Measurements from ENCODE around the gene TNFRSF4.
A peak's percentile ranks its signal among the peaks of the same experiment; 100 is the strongest.

The TNFRSF4 gene

DNA sequence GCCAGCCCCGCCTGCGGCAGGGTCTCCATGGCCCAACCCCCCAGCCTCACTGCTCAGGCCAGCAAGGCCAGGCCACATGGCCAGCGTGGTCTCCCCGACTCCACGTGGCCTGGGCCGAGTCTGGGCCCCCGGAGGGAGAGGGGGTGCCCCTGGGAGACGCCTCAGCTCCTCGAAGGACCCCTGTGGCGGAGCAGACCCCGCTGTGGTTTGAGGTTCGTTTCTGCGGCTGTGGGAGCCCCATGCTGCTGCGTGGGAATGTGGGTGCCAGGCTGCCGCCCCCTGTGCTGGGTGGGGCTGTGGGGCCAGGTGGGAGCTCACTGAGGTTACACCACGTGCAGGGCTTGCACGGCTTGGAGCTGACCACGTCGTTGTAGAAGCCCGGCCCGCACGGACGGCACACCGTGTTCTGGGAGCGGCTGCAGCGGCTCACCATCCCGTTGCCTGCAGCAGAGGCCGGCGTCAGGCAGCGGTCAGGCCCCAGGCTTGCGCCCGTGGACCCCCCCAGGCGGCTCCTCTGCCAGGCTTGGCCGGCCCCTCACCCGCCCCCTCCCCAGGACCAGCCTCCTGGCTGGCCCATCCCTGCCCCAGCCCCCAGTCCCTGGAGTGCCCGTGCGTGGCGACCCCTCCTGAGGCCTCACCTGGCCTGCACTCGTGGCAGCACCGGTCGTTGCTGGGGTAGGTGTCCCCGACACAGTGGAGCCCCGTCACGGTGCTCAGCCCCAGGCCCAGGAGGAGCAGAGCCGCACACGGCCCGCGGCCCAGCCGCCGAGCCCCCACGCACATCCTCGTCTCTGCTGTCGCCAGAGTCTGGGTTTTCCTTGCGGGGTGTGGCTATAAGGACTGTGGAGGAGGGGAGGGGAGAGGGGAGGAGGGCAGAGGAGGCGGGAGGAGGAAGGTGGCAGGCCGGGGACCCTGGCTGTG, at the start of gene TNFRSF4:
Gene TNFRSF4 (minus strand): TSS at position 809 of the 921 bp plus-strand sequence. CDS start 26 bp downstream, at position 783.
- no peak within 1 kb of the TSS for H3K4me3 ChIP-seq (ENCODE audit: low read depth, low read length)
- H3K9me3 ChIP-seq (ENCODE audit: control insufficient read depth, insufficient read depth, low read length): no peaks in the 10 kb centered on the region
- H3K27me3 ChIP-seq (ENCODE audit: control insufficient read depth, insufficient read depth, low read length): no peaks in the 10 kb centered on the region
- H3K4me1 ChIP-seq (ENCODE audit: control insufficient read depth, insufficient read depth, low read length): no peaks in the 10 kb centered on the region
- H3K36me3 ChIP-seq (ENCODE audit: control insufficient read depth, insufficient read depth, low read length): peaks cover 20% of the 10 kb centered on the region
- H3K9ac ChIP-seq (ENCODE audit: low read depth, low read length): no peak within 1 kb of the TSS
- H3K27ac ChIP-seq (ENCODE audit: low read depth, low read length): no peak within 1 kb of the TSS

DNA sequence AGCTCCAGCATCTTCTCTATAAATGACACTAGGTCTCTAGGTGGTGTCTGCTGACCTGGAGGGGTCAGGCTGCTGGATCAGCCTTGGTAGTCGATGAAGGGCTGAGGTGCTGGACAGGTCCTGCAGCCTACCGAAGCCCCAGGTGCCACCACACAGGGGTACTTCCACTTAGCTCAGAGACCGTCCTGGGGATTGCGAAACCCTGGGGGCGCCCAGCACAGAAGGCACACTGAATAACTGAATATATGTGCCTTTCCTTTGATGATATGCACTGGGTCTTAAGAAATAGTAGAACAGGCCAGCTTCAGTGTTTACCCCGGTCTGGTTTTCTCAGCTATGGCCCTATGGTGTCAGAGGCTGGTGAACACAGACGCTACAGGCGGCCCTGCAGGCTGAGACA, 48.8 kb upstream of the TNFRSF4 start:
- no peaks in the 10 kb centered on the region for H3K9me3 ChIP-seq (ENCODE audit: control insufficient read depth, insufficient read depth, low read length)
- no peaks in the 10 kb centered on the region for H3K27me3 ChIP-seq (ENCODE audit: control insufficient read depth, insufficient read depth, low read length)
- H3K9ac ChIP-seq (ENCODE audit: low read depth, low read length): no peak overlapping the region
- H3K36me3 ChIP-seq (ENCODE audit: control insufficient read depth, insufficient read depth, low read length): peaks cover 73% of the 10 kb centered on the region
- peaks cover 3% of the 10 kb centered on the region; the same call in 1 of the 2 replicates for H3K4me1 ChIP-seq (ENCODE audit: control insufficient read depth, insufficient read depth, low read length)
- no peak overlapping the region for H3K4me3 ChIP-seq (ENCODE audit: low read depth, low read length)
- no peak overlapping the region for H3K27ac ChIP-seq (ENCODE audit: low read depth, low read length)

DNA sequence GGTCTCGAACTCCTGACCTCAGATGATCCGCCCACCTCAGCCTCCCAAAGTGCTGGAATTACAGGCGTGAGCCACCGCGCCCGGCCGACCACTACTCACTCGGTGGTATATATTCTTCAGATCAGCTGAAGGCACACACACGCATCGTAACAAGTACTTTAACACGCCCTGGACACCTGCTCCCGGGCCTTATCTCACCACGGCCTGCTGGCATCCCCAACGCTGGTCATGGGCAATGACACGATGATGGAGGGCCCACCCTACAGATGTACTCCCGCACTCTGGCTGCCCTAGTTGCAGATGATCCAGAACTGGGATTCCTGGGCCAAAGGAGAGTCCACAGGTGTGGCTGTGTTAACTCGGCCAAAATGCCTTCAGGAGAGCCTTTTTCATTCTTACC, 48.1 kb upstream of the TNFRSF4 start:
- H3K9me3 ChIP-seq (ENCODE audit: control insufficient read depth, insufficient read depth, low read length): no peaks in the 10 kb centered on the region
- peaks cover 67% of the 10 kb centered on the region for H3K36me3 ChIP-seq (ENCODE audit: control insufficient read depth, insufficient read depth, low read length)
- H3K4me3 ChIP-seq (ENCODE audit: low read depth, low read length): no peak overlapping the region
- H3K27me3 ChIP-seq (ENCODE audit: control insufficient read depth, insufficient read depth, low read length): no peaks in the 10 kb centered on the region
- peaks cover 7% of the 10 kb centered on the region; the same call in 1 of the 2 replicates for H3K4me1 ChIP-seq (ENCODE audit: control insufficient read depth, insufficient read depth, low read length)
- H3K9ac ChIP-seq (ENCODE audit: low read depth, low read length): no peak overlapping the region
- H3K27ac ChIP-seq (ENCODE audit: low read depth, low read length): no peak overlapping the region

DNA sequence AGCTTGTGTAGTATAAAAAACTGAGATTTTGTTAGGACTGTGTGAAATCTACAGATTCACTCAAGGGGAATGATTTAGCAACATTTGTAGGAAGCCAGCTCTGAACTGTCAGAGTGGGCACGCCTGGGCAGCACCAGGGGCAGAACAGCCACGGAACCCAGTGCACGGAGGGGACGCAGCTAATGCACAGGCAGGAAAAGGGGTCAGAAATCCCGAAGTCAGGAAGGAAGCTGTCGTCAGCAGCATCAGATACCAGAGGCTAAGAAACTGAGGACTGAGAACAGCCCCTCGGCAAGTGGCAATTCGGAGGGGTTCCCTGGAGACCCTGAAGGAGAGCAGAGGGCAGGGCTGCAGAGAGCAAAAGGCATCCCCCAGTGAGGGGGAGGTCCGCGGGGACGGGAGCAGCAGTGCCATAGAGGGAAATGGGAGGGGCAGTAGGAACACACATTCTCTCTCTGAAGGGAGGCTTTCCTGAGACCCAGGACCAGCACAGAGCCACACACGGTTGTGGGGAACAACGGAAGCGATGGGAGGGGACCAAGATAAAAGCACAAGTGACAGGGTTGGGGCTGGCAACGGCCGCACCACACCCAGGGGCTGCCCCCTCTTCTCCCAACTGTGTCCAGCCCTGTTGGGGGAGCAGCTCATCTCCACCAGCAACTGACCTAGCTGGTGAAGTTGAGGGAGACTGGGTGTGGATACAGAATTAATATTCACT, 47.0 kb upstream of the TNFRSF4 start:
- peaks cover 7% of the 10 kb centered on the region; the same call in 1 of the 2 replicates for H3K4me1 ChIP-seq (ENCODE audit: control insufficient read depth, insufficient read depth, low read length)
- H3K27ac ChIP-seq (ENCODE audit: low read depth, low read length): no peak overlapping the region
- peaks cover 72% of the 10 kb centered on the region for H3K36me3 ChIP-seq (ENCODE audit: control insufficient read depth, insufficient read depth, low read length)
- no peaks in the 10 kb centered on the region for H3K9me3 ChIP-seq (ENCODE audit: control insufficient read depth, insufficient read depth, low read length)
- no peak overlapping the region for H3K4me3 ChIP-seq (ENCODE audit: low read depth, low read length)
- no peak overlapping the region for H3K9ac ChIP-seq (ENCODE audit: low read depth, low read length)
- H3K27me3 ChIP-seq (ENCODE audit: control insufficient read depth, insufficient read depth, low read length): no peaks in the 10 kb centered on the region

DNA sequence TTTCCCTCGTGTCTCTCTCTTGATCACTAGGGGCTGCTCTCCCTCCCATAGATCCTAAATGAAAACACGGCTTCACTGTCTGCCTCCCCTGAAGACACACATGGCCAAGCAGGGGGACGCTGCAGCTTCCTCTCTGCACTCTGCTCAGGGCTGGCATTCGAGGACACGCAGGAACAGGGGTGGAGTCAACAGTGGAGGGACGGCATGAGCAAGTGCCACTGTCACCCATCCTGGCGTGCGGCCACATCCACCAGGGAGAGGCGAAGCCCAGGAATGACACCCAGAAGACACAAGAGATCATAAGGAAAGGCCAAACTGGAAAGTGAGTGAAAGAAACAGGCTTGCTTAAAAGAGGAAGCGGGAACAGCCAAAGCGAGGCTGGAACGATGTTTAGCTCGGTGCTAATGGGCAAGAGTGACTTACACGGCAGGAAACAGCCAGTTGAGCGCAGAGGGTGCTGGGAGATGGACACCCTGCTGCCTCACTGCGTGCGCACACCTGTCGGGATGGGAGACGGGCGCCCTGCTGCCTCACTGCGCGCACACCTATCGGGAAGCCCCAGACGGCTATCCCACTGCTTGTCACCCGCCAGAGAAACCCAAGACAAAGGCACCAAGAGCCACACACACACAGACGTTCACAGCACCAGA, 46.1 kb upstream of the TNFRSF4 start:
- H3K27me3 ChIP-seq (ENCODE audit: control insufficient read depth, insufficient read depth, low read length): no peaks in the 10 kb centered on the region
- no peak overlapping the region for H3K27ac ChIP-seq (ENCODE audit: low read depth, low read length)
- H3K4me1 ChIP-seq (ENCODE audit: control insufficient read depth, insufficient read depth, low read length): peaks cover 7% of the 10 kb centered on the region; the same call in 1 of the 2 replicates
- H3K9ac ChIP-seq (ENCODE audit: low read depth, low read length): no peak overlapping the region
- peaks cover 72% of the 10 kb centered on the region for H3K36me3 ChIP-seq (ENCODE audit: control insufficient read depth, insufficient read depth, low read length)
- no peaks in the 10 kb centered on the region for H3K9me3 ChIP-seq (ENCODE audit: control insufficient read depth, insufficient read depth, low read length)
- no peak overlapping the region for H3K4me3 ChIP-seq (ENCODE audit: low read depth, low read length)

DNA sequence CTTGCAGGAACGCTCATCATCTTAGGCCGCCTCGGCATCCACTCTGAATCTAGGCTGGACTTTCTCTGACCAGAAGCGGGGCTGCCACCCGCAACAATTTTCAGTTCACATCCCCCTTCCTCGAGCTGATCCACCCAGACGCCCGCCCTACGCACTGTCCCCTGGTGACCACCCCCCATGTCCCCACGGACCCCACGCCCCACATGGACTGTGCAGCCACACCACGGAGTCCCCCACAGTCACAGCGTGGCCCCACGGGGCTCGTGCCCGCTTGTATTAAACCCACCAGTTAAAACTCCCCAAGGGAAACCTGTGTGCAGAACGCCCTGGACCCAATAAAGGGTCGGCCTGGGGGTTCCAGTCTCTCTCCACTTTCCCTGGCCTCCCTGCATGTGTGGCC, 45.6 kb upstream of the TNFRSF4 start:
- Histone ChIP-seq H3K27me3 (ENCODE audit: control insufficient read depth, insufficient read depth, low read length) (no peaks in the 10 kb centered on the region), H3K4me3 (ENCODE audit: low read depth, low read length) (no peak overlapping the region), H3K4me1 (ENCODE audit: control insufficient read depth, insufficient read depth, low read length) (peaks cover 7% of the 10 kb centered on the region; the same call in 1 of the 2 replicates), H3K36me3 (ENCODE audit: control insufficient read depth, insufficient read depth, low read length) (peaks cover 73% of the 10 kb centered on the region), H3K9ac (ENCODE audit: low read depth, low read length) (no peak overlapping the region), H3K27ac (ENCODE audit: low read depth, low read length) (no peak overlapping the region), H3K9me3 (ENCODE audit: control insufficient read depth, insufficient read depth, low read length) (no peaks in the 10 kb centered on the region)

DNA sequence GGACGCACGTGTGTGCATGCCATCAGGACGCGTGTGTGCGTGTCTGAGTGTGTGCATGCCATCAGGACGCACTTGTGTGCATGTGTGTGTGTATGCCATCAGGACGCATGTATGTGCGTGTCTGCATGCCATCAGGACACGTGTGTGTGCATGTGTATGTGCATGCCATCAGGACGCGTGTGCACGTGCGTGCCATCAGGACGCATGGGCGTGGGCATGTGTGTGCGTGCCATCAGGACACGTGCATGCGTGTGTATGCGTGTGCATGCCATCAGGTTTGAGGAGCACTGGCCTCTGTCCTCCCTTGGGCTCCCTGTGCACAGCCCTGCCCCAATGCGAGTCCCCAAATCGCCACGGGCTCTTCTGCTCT, 45.2 kb upstream of the TNFRSF4 start:
- H3K27ac ChIP-seq (ENCODE audit: low read depth, low read length): no peak overlapping the region
- H3K9me3 ChIP-seq (ENCODE audit: control insufficient read depth, insufficient read depth, low read length): no peaks in the 10 kb centered on the region
- no peak overlapping the region for H3K4me3 ChIP-seq (ENCODE audit: low read depth, low read length)
- H3K4me1 ChIP-seq (ENCODE audit: control insufficient read depth, insufficient read depth, low read length): peaks cover 7% of the 10 kb centered on the region; the same call in 1 of the 2 replicates
- no peaks in the 10 kb centered on the region for H3K27me3 ChIP-seq (ENCODE audit: control insufficient read depth, insufficient read depth, low read length)
- no peak overlapping the region for H3K9ac ChIP-seq (ENCODE audit: low read depth, low read length)
- peaks cover 73% of the 10 kb centered on the region for H3K36me3 ChIP-seq (ENCODE audit: control insufficient read depth, insufficient read depth, low read length)

DNA sequence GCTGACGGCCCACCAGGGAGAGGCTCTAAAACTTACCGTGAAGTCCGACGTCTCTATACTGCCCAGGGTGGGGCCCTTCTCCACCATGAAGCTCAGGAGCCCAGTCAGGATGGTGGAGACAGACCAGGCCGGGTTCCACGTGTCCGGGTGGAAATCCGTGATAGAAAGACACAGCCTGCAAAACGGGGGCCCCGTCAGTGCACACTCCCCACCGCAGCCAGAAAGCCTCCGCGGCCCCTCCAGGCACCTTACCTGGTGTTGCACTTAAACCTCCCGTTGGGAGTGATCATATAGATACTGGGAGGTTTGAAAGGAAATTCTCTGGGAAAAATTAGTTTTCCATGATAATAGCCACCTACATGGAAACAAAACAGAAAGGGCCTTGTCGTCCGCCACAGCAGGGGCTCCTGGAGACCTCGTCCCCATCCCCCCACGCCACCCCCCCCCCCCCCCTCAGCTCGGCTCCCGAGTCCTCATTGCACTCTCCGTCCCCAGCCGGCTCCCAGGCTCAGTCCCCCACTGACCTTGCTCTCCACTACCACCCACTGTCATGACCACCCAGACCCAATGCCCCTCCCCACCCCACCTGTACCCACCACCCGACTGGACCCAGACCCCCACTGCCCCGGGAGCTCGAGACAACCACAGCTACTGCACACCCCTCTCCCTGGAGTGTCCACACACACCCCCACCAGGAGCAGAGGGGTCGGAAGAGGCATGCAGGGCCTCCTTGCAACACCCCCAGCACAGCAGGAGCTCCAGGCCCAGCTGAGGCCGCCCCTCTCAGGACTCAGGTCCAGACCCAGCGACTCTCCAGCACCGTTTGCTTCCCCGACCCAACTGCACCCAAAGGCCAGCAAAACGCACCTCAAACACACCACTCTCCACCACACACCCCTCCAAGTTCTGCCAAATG, 43.3 kb upstream of the TNFRSF4 start:
- peaks cover 72% of the 10 kb centered on the region for H3K36me3 ChIP-seq (ENCODE audit: control insufficient read depth, insufficient read depth, low read length)
- peaks cover 7% of the 10 kb centered on the region; the same call in 1 of the 2 replicates for H3K4me1 ChIP-seq (ENCODE audit: control insufficient read depth, insufficient read depth, low read length)
- no peak overlapping the region for H3K4me3 ChIP-seq (ENCODE audit: low read depth, low read length)
- peak overlapping the region; percentile 33 for H3K27ac ChIP-seq (ENCODE audit: low read depth, low read length)
- no peaks in the 10 kb centered on the region for H3K9me3 ChIP-seq (ENCODE audit: control insufficient read depth, insufficient read depth, low read length)
- H3K27me3 ChIP-seq (ENCODE audit: control insufficient read depth, insufficient read depth, low read length): no peaks in the 10 kb centered on the region
- H3K9ac ChIP-seq (ENCODE audit: low read depth, low read length): no peak overlapping the region

DNA sequence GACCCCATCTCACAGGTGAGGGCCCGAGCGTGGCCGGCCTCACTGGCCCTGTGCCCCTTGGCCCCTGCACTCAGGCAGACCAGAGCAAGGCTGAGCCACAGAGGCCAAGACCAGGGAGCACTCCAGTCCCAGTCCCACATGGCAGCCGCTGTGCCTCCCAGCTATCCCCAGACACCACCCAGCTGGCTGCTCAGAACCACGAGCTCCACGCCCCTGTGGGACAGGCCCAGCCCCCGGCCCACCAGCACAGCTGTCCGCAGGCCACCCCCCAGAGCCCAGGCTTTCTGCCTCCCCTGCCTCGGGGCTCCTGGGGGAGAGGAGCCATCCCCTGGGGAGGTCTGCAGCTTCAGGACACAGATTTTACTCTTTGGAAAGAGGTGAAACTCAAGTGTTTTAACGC, 41.7 kb upstream of the TNFRSF4 start:
- H3K27me3 ChIP-seq (ENCODE audit: control insufficient read depth, insufficient read depth, low read length): no peaks in the 10 kb centered on the region
- peaks cover 64% of the 10 kb centered on the region for H3K36me3 ChIP-seq (ENCODE audit: control insufficient read depth, insufficient read depth, low read length)
- H3K9ac ChIP-seq (ENCODE audit: low read depth, low read length): no peak overlapping the region
- H3K27ac ChIP-seq (ENCODE audit: low read depth, low read length): no peak overlapping the region
- no peaks in the 10 kb centered on the region for H3K9me3 ChIP-seq (ENCODE audit: control insufficient read depth, insufficient read depth, low read length)
- H3K4me3 ChIP-seq (ENCODE audit: low read depth, low read length): no peak overlapping the region
- H3K4me1 ChIP-seq (ENCODE audit: control insufficient read depth, insufficient read depth, low read length): peaks cover 7% of the 10 kb centered on the region; the same call in 1 of the 2 replicates

DNA sequence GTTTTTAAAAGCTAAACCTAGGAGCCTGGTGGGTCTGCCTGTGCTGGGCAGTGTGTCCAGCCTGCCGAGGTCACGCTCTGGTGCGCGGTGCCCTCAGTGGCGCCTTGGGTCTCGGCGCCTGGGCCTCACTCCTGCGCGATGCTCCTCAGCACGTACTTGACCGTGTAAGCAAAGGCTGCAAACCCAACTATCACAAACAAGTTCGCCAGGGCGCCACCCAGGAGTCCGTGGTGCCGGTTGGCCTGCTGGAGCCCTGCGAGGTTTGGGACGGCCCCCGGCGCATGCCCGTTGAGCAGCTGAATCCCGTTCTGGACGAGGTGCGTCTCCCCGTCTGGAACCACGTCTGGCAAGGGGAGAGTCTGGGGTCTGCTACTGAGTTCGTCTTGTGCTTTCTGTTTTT, 41.1 kb upstream of the TNFRSF4 start:
- H3K4me3 ChIP-seq (ENCODE audit: low read depth, low read length): no peak overlapping the region
- H3K9ac ChIP-seq (ENCODE audit: low read depth, low read length): no peak overlapping the region
- H3K27ac ChIP-seq (ENCODE audit: low read depth, low read length): no peak overlapping the region
- no peaks in the 10 kb centered on the region for H3K27me3 ChIP-seq (ENCODE audit: control insufficient read depth, insufficient read depth, low read length)
- peaks cover 7% of the 10 kb centered on the region; the same call in 1 of the 2 replicates for H3K4me1 ChIP-seq (ENCODE audit: control insufficient read depth, insufficient read depth, low read length)
- H3K36me3 ChIP-seq (ENCODE audit: control insufficient read depth, insufficient read depth, low read length): peaks cover 59% of the 10 kb centered on the region
- no peaks in the 10 kb centered on the region for H3K9me3 ChIP-seq (ENCODE audit: control insufficient read depth, insufficient read depth, low read length)

Data from HUES48 (cell line).